Neural progenitor cell (in vitro differentiated cells): Measurements from ENCODE around the gene PTPRCAP.

Experiments used
- CTCF ChIP-seq: fragments of 200-600 bp; sonication (generic); IDR thresholded peaks from 2 replicates; pipeline ENCODE4 v1.5.1; 2017; ENCODE audit warnings: antibody characterized with exemption, mild to moderate bottlenecking
- EZH2 ChIP-seq: fragments of 200-600 bp; sonication (generic); IDR thresholded peaks from 2 replicates; pipeline ENCODE4 v1.6.1; 2017; ENCODE audit warnings: antibody characterized with exemption, mild to moderate bottlenecking, moderate library complexity
- EZH2phosphoT487 ChIP-seq: fragments of 200-600 bp; sonication (generic); IDR thresholded peaks from 2 replicates; pipeline ENCODE4 v1.6.1; 2017; ENCODE audit warnings: antibody characterized with exemption

- TF ChIP-seq EZH2 (no peak), CTCF (no peak), EZH2phosphoT487 (no peak)
Measured at GRCh38 chr11:67451658-67451976, 14.1 kb upstream of the PTPRCAP start.
